Esophagus muscularis mucosa (tissue), 4 donors: ENCODE data around the gene GLS2.
A peak's percentile ranks its signal among the peaks of the same experiment; 100 is the strongest.

Experiments used
- CTCF ChIP-seq, 3 experiments: fragments of 200-600 bp in 2 of 3; fragments of 450-650 bp in 1 of 3; sonication (generic) in 2 of 3; IDR thresholded peaks; one replicate each; pipeline ENCODE4 v1.5.1; 2017 to 2019; ENCODE audit warnings: antibody characterized with exemption in 3 of 3, mild to moderate bottlenecking in 2 of 3, moderate library complexity in 1 of 3
- EP300 ChIP-seq: sonication (generic); formaldehyde crosslinking; IDR thresholded peaks from one replicate; pipeline ENCODE4 v1.6.1; 2017; ENCODE audit warnings: antibody characterized with exemption
- POLR2A ChIP-seq: fragments of 450-650 bp; IDR thresholded peaks from one replicate; pipeline ENCODE4 v1.6.1; 2017; ENCODE audit warnings: antibody characterized with exemption, moderate library complexity, mild to moderate bottlenecking, low read depth
- POLR2AphosphoS5 ChIP-seq, 2 donors: sonication (generic); formaldehyde crosslinking; IDR thresholded peaks; one replicate each; pipeline ENCODE4 v1.6.1; 2017; ENCODE audit warnings: antibody characterized with exemption in 2 of 2

- no peak for TF ChIP-seq EP300
- peak in 2 of 3 experiments; percentile 7 to 20 for TF ChIP-seq CTCF (IDR thresholded peaks at IDR 0.05)
- peak; percentile 51 for TF ChIP-seq POLR2A
- peak; percentile 83 to 95 for TF ChIP-seq POLR2AphosphoS5 (IDR thresholded peaks at IDR 0.05)
These were observed 38.9 kb downstream of the GLS2 start, which contains the start of gene TIMELESS for GRCh38 chr12:56448860-56449621.
